Fibroblast of villous mesenchyme (primary cell): ENCODE results near the gene SLC7A8. TPM values are rescaled to one million over a fixed set of nuclear protein-coding genes. Genes with fewer than 3 reads are reported as not detected.

Experiments used
- DNase-seq: peaks from one replicate; pipeline ENCODE4 v3.0.0-alpha.2; 2010; ENCODE audit warnings: low read depth
- H3K4me3 ChIP-seq: 2 replicates; pipeline ENCODE4 v1.5.1; 2011; ENCODE audit warnings: low read depth, mild to moderate bottlenecking, low read length
- CTCF ChIP-seq: IDR thresholded peaks from 2 replicates; pipeline ENCODE4 v1.5.1; 2012; ENCODE audit warnings: low read depth, mild to moderate bottlenecking, low read length; ENCODE audit not compliant: insufficient read depth
- total RNA-seq: library from RNA; depleted of rRNA; stranded (reverse); fragments of >200 nt; gene quantifications from 2 replicates; pipeline ENCODE4 v1.2.3, GENCODE V29; 2012

SLC7A8 gene
- total RNA-seq, 1 donor, result 0.86 TPM

DNA sequence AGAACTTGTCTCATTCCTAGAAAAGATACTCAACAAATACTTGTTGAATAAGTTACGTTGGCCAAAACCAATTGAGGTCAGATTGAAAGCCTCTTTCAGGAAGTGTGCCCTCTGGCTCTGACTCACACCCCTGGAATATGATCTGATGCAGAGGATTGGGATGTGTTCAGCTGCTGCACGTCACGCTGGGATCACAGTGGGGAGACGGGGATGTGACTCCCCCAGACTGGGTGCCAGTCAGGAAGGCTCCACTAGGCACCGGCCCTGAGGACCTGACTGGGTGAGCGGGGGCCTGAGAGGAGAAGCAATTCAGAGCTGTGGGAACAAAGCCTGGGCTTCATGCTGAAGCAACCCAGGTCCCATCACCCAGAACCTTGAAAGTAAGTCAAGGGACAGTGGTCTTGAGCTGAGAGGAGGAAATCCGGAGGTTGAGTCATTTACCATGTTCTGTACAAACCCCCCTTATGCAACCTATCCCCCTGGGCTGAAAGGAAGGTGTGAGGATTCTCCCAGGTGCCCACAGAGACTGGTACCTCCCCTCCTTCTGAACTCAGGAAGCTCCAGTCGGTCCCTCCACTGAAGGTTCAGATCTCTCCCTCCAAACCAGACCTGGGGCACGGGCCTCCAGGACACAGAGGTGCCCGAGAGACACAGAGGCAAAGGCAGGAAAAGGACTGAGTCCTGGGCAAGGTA, 68.3 kb downstream of the SLC7A8 start:
- H3K4me3 ChIP-seq, result no peak overlapping the region
- peak; percentile 94 for DNase-seq
- no peak for TF ChIP-seq CTCF

GRCh38 chr14:23114669-23115038, 68.8 kb downstream of the SLC7A8 start:
- no peak for DNase-seq
- no peak overlapping the region for H3K4me3 ChIP-seq
- TF ChIP-seq CTCF, result no peak

DNA sequence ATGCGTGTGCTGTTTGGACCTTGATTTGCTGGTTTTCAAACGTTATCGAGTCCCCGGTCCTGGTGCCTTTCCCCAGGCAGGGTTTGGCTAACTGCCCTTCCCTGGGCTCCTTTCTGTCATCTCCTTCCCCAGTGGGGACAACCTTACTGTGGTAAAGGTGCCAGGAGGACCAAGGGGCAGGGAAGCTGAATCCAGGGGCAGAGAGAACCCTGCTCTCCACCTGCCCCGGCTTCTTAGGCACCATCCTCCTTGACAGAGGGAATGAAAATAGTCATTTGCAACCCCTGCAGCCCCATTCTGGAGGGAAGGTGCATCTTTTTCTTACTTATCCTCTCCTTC, 69.4 kb downstream of the SLC7A8 start:
- TF ChIP-seq CTCF, result no peak
- H3K4me3 ChIP-seq, result no peak overlapping the region
- no peak for DNase-seq

- peak; percentile 71 for DNase-seq
- H3K4me3 ChIP-seq, result no peak overlapping the region
- no peak for TF ChIP-seq CTCF
Measured at GRCh38 chr14:23113431-23114119, 69.9 kb downstream of the SLC7A8 start.

DNA sequence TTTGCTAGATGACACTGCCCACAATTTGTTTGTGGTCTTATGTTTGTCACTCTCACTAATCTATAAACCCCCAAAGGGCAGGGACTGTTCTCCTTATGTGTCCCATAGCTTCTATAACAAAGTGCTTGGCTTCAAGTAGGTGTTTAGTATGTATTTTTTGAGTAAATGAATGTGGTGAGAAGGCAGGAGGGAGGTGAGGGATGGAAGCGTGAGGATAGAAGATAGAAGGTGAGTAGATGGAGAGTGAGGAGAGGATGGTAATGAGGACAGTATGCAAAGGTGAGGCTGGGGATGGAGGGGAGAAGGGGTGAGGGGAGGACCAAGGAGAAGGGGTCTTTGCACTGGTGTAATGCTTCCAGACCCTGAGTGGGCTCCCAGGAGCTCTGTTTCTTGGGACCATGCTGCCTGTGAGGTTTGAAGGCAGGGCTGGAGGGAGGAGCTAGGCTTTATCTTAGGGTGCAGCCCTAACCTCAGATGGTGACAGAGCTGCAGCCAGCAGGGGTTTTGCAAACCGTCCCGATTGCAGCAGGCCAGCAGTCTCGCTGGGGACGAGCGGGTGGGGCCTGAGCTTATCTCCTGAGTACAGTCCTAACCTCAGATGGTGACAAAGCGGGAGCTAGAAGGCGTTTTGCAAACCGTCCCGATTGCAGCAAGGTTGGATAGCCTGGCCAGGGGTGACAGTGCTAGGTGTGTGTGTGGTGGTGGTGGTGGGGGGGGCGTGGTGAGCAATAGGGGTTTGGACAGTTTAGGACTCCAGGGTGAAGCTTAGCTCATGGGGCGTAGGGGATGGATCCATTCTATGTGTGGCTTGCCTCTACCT, 70.9 kb downstream of the SLC7A8 start:
- no peak overlapping the region for H3K4me3 ChIP-seq
- peak; percentile 31 for DNase-seq
- TF ChIP-seq CTCF, result no peak

- no peak overlapping the region for H3K4me3 ChIP-seq
- TF ChIP-seq CTCF, result no peak
- DNase-seq, result no peak
Measured at GRCh38 chr14:23110579-23111365, 72.7 kb downstream of the SLC7A8 start.
